Ovary (tissue), 9 donors: ENCODE data around the gene PAX8. TPM values are rescaled to one million over a fixed set of nuclear protein-coding genes. Genes with fewer than 3 reads are reported as not detected.

ENCODE experiments used
- DNase-seq, 5 donors: peaks; one replicate each; pipeline ENCODE4 v3.0.0-alpha.2; 2019 to 2020
- H3K27ac ChIP-seq, 2 donors: fragments of 200-600 bp; one replicate each; pipeline versions ENCODE4 v1.5.1 to v1.8.0; 2019 to 2022
- H3K27me3 ChIP-seq: fragments of 200-600 bp; one replicate; pipeline ENCODE4 v1.8.0; 2022
- H3K36me3 ChIP-seq: fragments of 200-600 bp; sonication (generic); one replicate; pipeline ENCODE4 v1.5.1; 2019
- H3K4me1 ChIP-seq: one replicate; pipeline ENCODE4 v1.8.1; 2013; ENCODE audit warnings: mild to moderate bottlenecking, moderate library complexity; ENCODE audit not compliant: insufficient read depth
- H3K4me3 ChIP-seq: fragments of 200-600 bp; sonication (generic); one replicate; pipeline ENCODE4 v1.5.1; 2017
- H3K9me3 ChIP-seq, 2 donors: fragments of 200-600 bp in 1 of 2; sonication (generic) in 1 of 2; one replicate each; pipeline versions ENCODE4 v1.5.1 to v1.8.1; 2013 to 2019; ENCODE audit warnings: mild to moderate bottlenecking in 1 of 2, moderate library complexity in 1 of 2
- CTCF ChIP-seq, 3 donors: fragments of 450-650 bp in 2 of 3; fragments of 200-600 bp in 1 of 3; IDR thresholded peaks; one replicate each; pipeline versions ENCODE4 v1.5.1 to v1.8.0; 2016 to 2022; ENCODE audit warnings: antibody characterized with exemption in 3 of 3, mild to moderate bottlenecking in 1 of 3
- EP300 ChIP-seq: sonication (generic); formaldehyde crosslinking; IDR thresholded peaks from one replicate; pipeline ENCODE4 v1.6.1; 2017; ENCODE audit warnings: antibody characterized with exemption
- POLR2A ChIP-seq: fragments of 450-650 bp; IDR thresholded peaks from one replicate; pipeline ENCODE4 v1.6.1; 2017; ENCODE audit warnings: antibody characterized with exemption, mild to moderate bottlenecking, moderate library complexity
- WGBS, 3 donors: extraction: QIAGEN DNeasy Blood & Tissue Kit in 1 of 3; methylation state at CpG; one replicate each; pipeline versions ENCODE4 v1.1.5 to v1.1.7; 2013 to 2017; 5-methylcytosine and 5-hydroxymethylcytosine counted together
- intact Hi-C, 4 donors: fragments of 100-400 bp; cut with DNase I; formaldehyde crosslinking; loops; one replicate each; pipeline versions ENCODE4 v1.11.0 to v1.15.1; 2022 to 2023
- polyA plus RNA-seq, 2 donors: library from polyadenylated mRNA; stranded (reverse); fragments of 200-250 nt in 1 of 2; fragments of 350-450 nt in 1 of 2; fragmentation: Illumina TruSeq in 1 of 2; extraction: RNeasy Lipid Tissue Mini Kit (QIAGEN cat#74804) in 1 of 2; gene quantifications; one replicate each; pipeline ENCODE4 v1.2.3, GENCODE V29; 2013 to 2014
- total RNA-seq, 7 donors: library from RNA; depleted of rRNA in 2 of 7; stranded (reverse); fragments of >200 nt in 2 of 7; fragmentation: NEBNext Ultra II Directional in 3 of 7; extraction: Animal tissue kit (Norgen Biotek cat#: 25700) in 3 of 7; gene quantifications; one replicate each; pipeline versions ENCODE4 v1.1.0 to v1.2.4, GENCODE V29; 2016 to 2023
- donor health status: DM: no; HTN: no; CAD: no; lungs with moderate emphysema.
- donor health status: DM: no; HTN: no; CAD: no.
- donor health status: Bipolar disorder and iron deficiency.
- donor health status: DM: yes; HTN: yes; CAD: no.
- donor health status: DM: no; HTN: no; CAD: no.
- donor health status: DM: yes; HTN: yes; CAD: no.

The PAX8 gene
- total and polyA plus RNA-seq, 9 donors, result 0.15 to 90.1 (median 9.6) TPM

- Histone ChIP-seq H3K27ac (no peak overlapping the region), H3K4me3 (no peak overlapping the region), H3K4me1 (peaks cover 2% of the 10 kb centered on the region), H3K9me3 (no peaks in the 10 kb centered on the region), H3K36me3 (no peaks in the 10 kb centered on the region), H3K27me3 (no peaks in the 10 kb centered on the region)
- WGBS, 3 donors, result 2% methylated on average over 39 to 56 of the region's 56 CpGs
- TF ChIP-seq POLR2A, result no peak
- no peak for TF ChIP-seq CTCF (IDR thresholded peaks at IDR 0.05)
- TF ChIP-seq EP300, result no peak
- DNase-seq, result no peak
- intact Hi-C loops, result no loop called here
These were observed 1.1 kb downstream of the PAX8 start for GRCh38 chr2:113277474-113278072.

GRCh38 chr2:113276761-113277425 lies 1.8 kb downstream of the PAX8 start:
- Histone ChIP-seq H3K27ac (no peak overlapping the region), H3K36me3 (no peaks in the 10 kb centered on the region), H3K4me3 (no peak overlapping the region), H3K4me1 (peaks cover 2% of the 10 kb centered on the region), H3K27me3 (no peaks in the 10 kb centered on the region), H3K9me3 (no peaks in the 10 kb centered on the region)
- 6 to 9% (median 7%) methylated on average over 41 of the region's 41 CpGs for WGBS, 3 donors
- no peak for TF ChIP-seq POLR2A
- no peak for TF ChIP-seq EP300
- no peak for TF ChIP-seq CTCF (IDR thresholded peaks at IDR 0.05)
- no peak for DNase-seq
- intact Hi-C loops, result no loop called here

- H3K27me3 ChIP-seq, result no peaks in the 10 kb centered on the region
- TF ChIP-seq EP300, result no peak
- no peak for TF ChIP-seq CTCF (IDR thresholded peaks at IDR 0.05)
- no peak for TF ChIP-seq POLR2A
- 16 to 31% (median 24%) methylated on average over 18 of the region's 18 CpGs for WGBS, 3 donors
These were observed 2.4 kb downstream of the PAX8 start for GRCh38 chr2:113276216-113276760.

GRCh38 chr2:113275556-113276215 lies 3.0 kb downstream of the PAX8 start:
- Histone ChIP-seq H3K36me3 (no peaks in the 10 kb centered on the region), H3K4me1 (peaks cover 2% of the 10 kb centered on the region), H3K27me3 (no peaks in the 10 kb centered on the region), H3K4me3 (no peak overlapping the region), H3K9me3 (no peaks in the 10 kb centered on the region), H3K27ac (no peak overlapping the region)
- intact Hi-C loops, result no loop called here
- no peak for DNase-seq
- TF ChIP-seq CTCF (IDR thresholded peaks at IDR 0.05) (no peak), POLR2A (no peak), EP300 (no peak)
- 11 to 29% (median 14%) methylated on average over 38 of the region's 38 CpGs for WGBS, 3 donors

More at GRCh38 chr2:113276216-113276760, 2.4 kb downstream of the PAX8 start:
- no peak for DNase-seq
- no peak overlapping the region for H3K27ac ChIP-seq
- H3K4me3 ChIP-seq, result no peak overlapping the region
- no peaks in the 10 kb centered on the region for H3K9me3 ChIP-seq
- H3K4me1 ChIP-seq, result peaks cover 2% of the 10 kb centered on the region
- H3K36me3 ChIP-seq, result no peaks in the 10 kb centered on the region
- intact Hi-C loops, result no loop called here
